Activated T-helper 2 cell treated with anti-CD3 and anti-CD28 coated beads, Interferon-gamma antibody, Interleukin-2, Interleukin-4, amounts not matched to agents 10 μg/mL and 5 μg/mL and 100 μg/mL, durations not matched to agents 14 hours and 24 hours and 36 hours (primary cell): Measurements from ENCODE around the gene PLD6. TPM values are rescaled to one million over a fixed set of nuclear protein-coding genes. Genes with fewer than 3 reads are reported as not detected.
"Not testable (repeated sequence)": the region's sequence is repeated elsewhere in the genome, so short reads cannot be mapped to it uniquely, and the experiment has no call there.

Source experiments
- DNase-seq: peaks from one replicate; pipeline ENCODE4 v3.0.0; 2021; ENCODE audit warnings: low spot score
- H3K27ac Mint-ChIP-seq: one replicate; pipeline ENCODE4 v1.8.0; 2021; ENCODE audit warnings: mixed read lengths
- H3K27me3 Mint-ChIP-seq: one replicate; pipeline ENCODE4 v1.8.0; 2021; ENCODE audit warnings: low read depth, mixed read lengths
- H3K36me3 Mint-ChIP-seq: one replicate; pipeline ENCODE4 v1.8.0; 2021; ENCODE audit warnings: low read depth, mixed read lengths
- H3K4me1 Mint-ChIP-seq: one replicate; pipeline ENCODE4 v1.8.0; 2021; ENCODE audit warnings: low read depth, mixed read lengths
- H3K4me3 Mint-ChIP-seq: one replicate; pipeline ENCODE4 v1.8.0; 2021; ENCODE audit warnings: low read depth, mild to moderate bottlenecking, moderate library complexity, mixed read lengths
- H3K9me3 Mint-ChIP-seq: one replicate; pipeline ENCODE4 v1.8.0; 2021; ENCODE audit warnings: mixed read lengths
- intact Hi-C: fragments of 100-400 bp; cut with micrococcal nuclease; formaldehyde crosslinking; loops from one replicate; pipeline ENCODE4 v1.15.1; 2023
- total RNA-seq: library from RNA; stranded (reverse); gene quantifications from 2 replicates; pipeline ENCODE4 v1.2.3, GENCODE V29; 2022

The PLD6 gene
- total RNA-seq, 1 donor from 2014 or later = 8.5 TPM

DNA sequence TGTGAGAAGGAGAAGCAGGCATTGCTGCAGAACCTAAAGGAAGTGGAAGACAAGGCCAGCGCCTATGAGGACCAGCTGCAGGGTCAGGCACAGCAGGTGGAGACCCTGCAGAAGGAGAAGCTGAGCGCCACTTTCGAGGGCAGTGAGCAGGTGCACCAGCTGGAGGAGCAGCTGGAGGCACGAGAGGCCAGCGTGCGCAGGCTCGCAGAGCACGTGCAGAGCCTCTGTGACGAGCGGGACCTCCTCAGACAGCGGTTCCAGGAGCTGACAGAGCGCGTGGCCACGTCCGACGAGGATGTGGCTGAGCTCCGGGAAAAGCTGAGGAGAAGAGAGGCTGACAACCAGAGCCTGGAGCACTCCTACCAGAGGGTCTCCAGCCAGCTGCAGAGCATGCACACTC lies 41.5 kb downstream of the PLD6 start:
- Mint-ChIP-seq H3K9me3 (no peaks in the 10 kb centered on the region), H3K36me3 (peaks cover 41% of the 10 kb centered on the region), H3K27ac (no peak overlapping the region), H3K27me3 (no peaks in the 10 kb centered on the region), H3K4me3 (no peak overlapping the region), H3K4me1 (peaks cover 6% of the 10 kb centered on the region)
- DNase-seq = no peak
- intact Hi-C loops = no loop called here

DNA sequence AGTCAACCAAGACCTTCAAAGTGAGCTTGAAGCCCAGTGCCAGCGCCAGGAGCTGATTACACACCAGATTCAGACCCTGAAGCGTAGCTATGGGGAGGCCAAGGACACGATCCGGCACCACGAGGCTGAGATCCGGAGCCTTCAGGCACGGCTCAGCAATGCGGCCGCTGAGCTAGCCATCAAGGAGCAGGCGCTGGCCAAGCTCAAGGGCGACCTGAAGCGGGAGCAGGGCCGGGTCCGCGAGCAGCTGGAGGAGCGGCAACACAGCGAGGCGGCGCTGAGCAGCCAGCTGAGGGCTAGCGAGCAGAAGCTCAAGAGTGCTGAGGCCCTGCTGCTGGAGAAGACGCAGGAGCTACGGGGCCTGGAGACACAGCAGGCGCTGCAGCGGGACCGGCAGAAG lies 42.0 kb downstream of the PLD6 start:
- Mint-ChIP-seq H3K4me3 (no peak overlapping the region), H3K27me3 (no peaks in the 10 kb centered on the region), H3K36me3 (peaks cover 41% of the 10 kb centered on the region), H3K27ac (no peak overlapping the region), H3K4me1 (peaks cover 5% of the 10 kb centered on the region), H3K9me3 (no peaks in the 10 kb centered on the region)
- no peak for DNase-seq
- intact Hi-C loops = no loop called here

DNA sequence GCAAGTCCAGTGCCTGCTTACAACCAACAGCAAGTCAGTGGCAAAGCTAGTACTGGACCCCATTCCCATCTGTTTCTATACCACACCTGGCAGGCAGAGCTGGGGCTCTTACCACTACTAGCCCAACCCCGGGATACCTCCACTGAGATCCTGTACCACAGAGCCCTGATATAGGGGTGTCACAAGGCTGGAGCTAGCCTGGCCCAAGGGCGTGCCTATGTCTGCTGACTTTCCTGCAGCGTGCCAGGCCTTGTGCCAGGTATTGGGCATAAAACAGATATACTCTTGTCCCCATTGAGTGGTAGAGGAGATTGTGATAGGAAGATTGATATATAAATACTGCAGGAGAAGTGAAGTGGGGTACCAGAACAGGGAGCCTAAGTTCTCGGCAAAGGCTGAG lies 44.4 kb downstream of the PLD6 start:
- Mint-ChIP-seq H3K4me3 (no peak overlapping the region), H3K4me1 (no peaks in the 10 kb centered on the region), H3K9me3 (no peaks in the 10 kb centered on the region), H3K36me3 (peaks cover 43% of the 10 kb centered on the region), H3K27ac (no peak overlapping the region), H3K27me3 (no peaks in the 10 kb centered on the region)
- intact Hi-C loops = no loop called here
- DNase-seq = no peak

DNA sequence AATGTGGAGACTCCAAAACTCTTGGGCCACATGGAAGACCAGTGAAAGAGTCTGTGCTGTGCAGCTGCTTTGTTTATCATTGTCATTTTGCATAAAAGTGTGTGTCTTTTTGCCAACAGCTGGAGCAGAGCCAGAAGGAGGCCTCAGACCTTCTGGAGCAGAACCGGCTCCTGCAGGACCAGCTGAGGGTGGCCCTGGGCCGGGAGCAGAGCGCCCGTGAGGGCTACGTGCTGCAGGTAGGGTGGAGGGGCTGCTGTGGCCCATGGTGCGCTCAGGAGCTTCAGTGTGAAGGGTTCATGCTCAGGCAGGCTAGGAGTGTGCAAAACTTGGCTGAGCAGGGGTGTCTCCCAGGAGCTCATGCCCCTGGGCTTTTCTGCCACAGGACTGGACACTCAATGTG lies 45.0 kb downstream of the PLD6 start:
- intact Hi-C loops = no loop called here
- H3K27ac Mint-ChIP-seq = no peak overlapping the region
- no peak for DNase-seq
- H3K4me3 Mint-ChIP-seq = no peak overlapping the region
- no peaks in the 10 kb centered on the region for H3K9me3 Mint-ChIP-seq
- no peaks in the 10 kb centered on the region for H3K27me3 Mint-ChIP-seq
- no peaks in the 10 kb centered on the region for H3K4me1 Mint-ChIP-seq
- peaks cover 43% of the 10 kb centered on the region for H3K36me3 Mint-ChIP-seq

DNA sequence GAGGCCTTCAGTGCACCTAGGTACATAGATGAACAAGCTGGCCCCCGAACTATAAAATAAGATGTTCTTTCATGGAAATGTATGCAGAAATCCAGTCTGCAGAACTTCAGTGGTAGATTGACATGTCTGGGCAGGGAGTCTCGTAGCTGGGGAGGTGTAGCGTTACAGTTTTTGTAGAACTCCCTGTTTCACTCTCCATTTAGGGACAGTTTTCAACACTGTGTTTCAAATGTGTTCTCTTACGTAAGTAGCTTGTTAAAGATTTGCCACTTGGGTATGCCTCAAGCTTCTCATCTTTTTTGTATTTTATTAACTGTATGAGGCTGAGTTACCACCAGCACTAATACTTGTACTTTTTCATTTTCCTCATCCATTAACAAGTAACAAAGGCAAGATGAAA lies 46.6 kb downstream of the PLD6 start:
- peaks cover 9% of the 10 kb centered on the region for H3K4me1 Mint-ChIP-seq
- H3K27ac Mint-ChIP-seq = no peak overlapping the region
- intact Hi-C loops = no loop called here
- peaks cover 42% of the 10 kb centered on the region for H3K36me3 Mint-ChIP-seq
- H3K27me3 Mint-ChIP-seq = no peaks in the 10 kb centered on the region
- no peaks in the 10 kb centered on the region for H3K9me3 Mint-ChIP-seq
- no peak overlapping the region for H3K4me3 Mint-ChIP-seq
- no peak for DNase-seq

DNA sequence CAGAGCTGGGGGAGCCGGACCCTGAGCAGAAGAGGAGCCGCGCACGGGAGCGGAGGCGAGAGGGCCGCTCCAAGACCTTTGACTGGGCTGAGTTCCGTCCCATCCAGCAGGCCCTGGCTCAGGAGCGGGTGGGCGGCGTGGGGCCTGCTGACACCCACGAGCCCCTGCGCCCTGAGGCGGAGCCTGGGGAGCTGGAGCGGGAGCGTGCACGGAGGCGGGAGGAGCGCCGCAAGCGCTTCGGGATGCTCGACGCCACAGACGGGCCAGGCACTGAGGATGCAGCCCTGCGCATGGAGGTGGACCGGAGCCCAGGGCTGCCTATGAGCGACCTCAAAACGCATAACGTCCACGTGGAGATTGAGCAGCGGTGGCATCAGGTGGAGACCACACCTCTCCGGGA lies 47.6 kb downstream of the PLD6 start:
- H3K27me3 Mint-ChIP-seq, H3K27ac Mint-ChIP-seq, intact Hi-C loops, H3K4me3 Mint-ChIP-seq, DNase-seq, H3K9me3 Mint-ChIP-seq: not testable (repeated sequence)
- H3K36me3 Mint-ChIP-seq = peaks cover 49% of the 10 kb centered on the region
- peaks cover 18% of the 10 kb centered on the region for H3K4me1 Mint-ChIP-seq

DNA sequence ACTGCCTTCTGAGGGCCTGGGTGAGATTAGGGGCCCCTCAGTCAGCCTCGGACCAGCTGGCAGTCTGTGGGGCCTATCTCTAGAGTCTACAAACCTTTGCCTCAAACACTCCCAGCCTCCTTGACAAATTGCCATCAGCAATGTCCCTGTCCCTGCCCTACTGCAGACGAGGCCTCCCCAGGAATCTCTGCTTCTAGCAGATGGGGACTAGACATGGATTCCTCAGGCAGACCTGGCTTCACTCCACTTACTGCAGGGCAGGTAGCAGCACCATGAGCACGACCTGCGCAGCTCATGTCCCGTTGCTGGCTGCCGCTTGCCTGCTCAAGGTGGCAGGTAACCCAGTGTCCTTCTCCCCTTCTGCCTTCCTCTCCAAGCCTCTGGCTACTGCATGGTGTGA lies 49.1 kb downstream of the PLD6 start:
- Mint-ChIP-seq H3K27me3 (no peaks in the 10 kb centered on the region), H3K9me3 (no peaks in the 10 kb centered on the region), H3K36me3 (peaks cover 56% of the 10 kb centered on the region), H3K27ac (peak overlapping the region; percentile 24), H3K4me3 (no peak overlapping the region), H3K4me1 (peaks cover 24% of the 10 kb centered on the region)
- intact Hi-C loops = no loop called here
- no peak for DNase-seq

DNA sequence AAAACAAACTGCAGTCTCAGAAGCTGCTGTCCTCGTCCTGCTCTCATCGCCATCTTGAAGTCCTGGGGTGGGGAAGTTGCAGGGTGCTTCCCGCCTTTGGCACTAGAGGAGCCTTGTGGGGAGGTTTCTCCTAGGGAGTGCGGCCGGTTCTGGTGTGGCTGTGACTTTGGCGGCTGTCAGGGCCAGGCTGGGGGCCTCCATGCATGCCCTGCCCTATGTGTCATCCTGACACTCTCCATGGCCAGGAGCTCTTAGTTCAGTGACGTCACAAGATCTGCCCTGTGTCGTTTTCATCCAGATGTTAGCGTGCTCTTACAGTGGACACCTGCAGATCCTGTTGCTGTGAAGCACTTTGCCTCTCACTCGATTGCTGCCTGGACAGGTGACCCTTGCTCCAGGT lies 49.6 kb downstream of the PLD6 start:
- no peak for DNase-seq
- intact Hi-C loops = no loop called here
- no peak overlapping the region for H3K27ac Mint-ChIP-seq
- no peak overlapping the region for H3K4me3 Mint-ChIP-seq
- peaks cover 59% of the 10 kb centered on the region for H3K36me3 Mint-ChIP-seq
- H3K27me3 Mint-ChIP-seq = no peaks in the 10 kb centered on the region
- no peaks in the 10 kb centered on the region for H3K9me3 Mint-ChIP-seq
- H3K4me1 Mint-ChIP-seq = peaks cover 27% of the 10 kb centered on the region

DNA sequence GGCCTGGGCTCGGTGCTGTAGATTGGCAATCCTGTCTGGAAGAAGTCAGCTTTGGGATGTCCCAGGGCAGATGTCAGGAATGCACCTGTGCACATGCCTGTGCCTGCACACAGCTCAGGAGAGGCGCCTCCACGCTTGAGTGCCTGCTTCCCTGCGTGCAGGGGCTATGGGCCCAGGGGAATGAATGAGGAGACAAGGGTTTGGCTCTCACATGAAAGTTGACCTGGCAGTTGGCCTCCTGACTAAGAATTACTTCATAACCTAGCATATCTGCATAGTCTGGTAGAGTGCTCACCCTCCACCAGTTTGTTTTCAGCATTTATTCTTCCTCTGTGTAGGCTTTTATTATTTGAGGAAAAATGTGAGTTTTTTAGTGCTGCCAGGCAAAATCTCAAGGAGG lies 50.0 kb downstream of the PLD6 start:
- intact Hi-C loops = no loop called here
- Mint-ChIP-seq H3K36me3 (peaks cover 62% of the 10 kb centered on the region), H3K4me3 (no peak overlapping the region), H3K9me3 (no peaks in the 10 kb centered on the region), H3K4me1 (peaks cover 30% of the 10 kb centered on the region), H3K27me3 (no peaks in the 10 kb centered on the region), H3K27ac (no peak overlapping the region)
- no peak for DNase-seq

DNA sequence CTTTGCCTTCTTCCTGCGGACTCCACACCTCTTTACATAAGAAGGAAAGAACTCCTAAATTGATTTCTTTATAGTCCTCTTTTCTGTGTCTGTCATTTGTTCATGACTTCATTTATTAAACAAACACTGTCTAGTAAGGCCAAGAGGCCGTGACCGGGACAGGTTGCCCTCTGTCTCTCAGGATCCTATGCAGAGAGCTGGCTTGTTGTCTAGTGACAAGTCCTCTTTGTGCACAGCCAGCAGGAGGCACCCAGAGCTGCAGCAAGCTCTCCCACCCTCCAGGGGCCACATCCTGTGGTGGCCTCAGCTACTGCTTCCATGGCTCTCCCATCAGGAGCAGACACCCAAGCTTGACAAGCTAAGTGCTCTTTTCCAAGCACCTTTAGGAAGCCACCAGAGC lies 50.6 kb downstream of the PLD6 start:
- intact Hi-C loops = no loop called here
- no peak overlapping the region for H3K4me3 Mint-ChIP-seq
- peaks cover 31% of the 10 kb centered on the region for H3K4me1 Mint-ChIP-seq
- H3K9me3 Mint-ChIP-seq = no peaks in the 10 kb centered on the region
- H3K27ac Mint-ChIP-seq = no peak overlapping the region
- no peak for DNase-seq
- no peaks in the 10 kb centered on the region for H3K27me3 Mint-ChIP-seq
- peaks cover 65% of the 10 kb centered on the region for H3K36me3 Mint-ChIP-seq

DNA sequence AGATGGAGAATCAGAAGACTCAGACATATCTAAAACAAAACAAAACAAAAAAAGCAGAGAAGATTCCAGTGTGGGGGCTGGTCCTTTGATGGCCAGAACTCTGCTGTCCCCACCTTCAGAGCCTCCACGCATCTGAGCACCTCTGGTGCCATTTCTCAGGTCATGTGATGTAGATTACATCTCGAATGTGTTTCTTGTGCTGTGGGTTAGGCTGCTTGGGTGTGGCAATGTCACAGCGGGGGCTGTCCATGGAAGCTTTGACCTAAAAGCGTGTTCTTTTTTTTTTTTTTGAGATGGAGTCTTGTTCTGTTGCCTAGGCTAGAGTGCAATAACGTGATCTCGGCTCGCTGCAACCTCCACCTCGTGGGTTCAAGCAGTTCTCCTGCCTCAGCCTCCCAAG lies 51.2 kb downstream of the PLD6 start:
- intact Hi-C loops = loop anchor here (5.0 kb wide), 1 partner anchor 82 kb away; the partner anchor contains the start of gene FLCN
- no peak for DNase-seq
- peak overlapping the region; percentile 54 for H3K27ac Mint-ChIP-seq
- no peaks in the 10 kb centered on the region for H3K27me3 Mint-ChIP-seq
- H3K4me1 Mint-ChIP-seq = peaks cover 37% of the 10 kb centered on the region
- no peak overlapping the region for H3K4me3 Mint-ChIP-seq
- no peaks in the 10 kb centered on the region for H3K9me3 Mint-ChIP-seq
- H3K36me3 Mint-ChIP-seq = peaks cover 70% of the 10 kb centered on the region

DNA sequence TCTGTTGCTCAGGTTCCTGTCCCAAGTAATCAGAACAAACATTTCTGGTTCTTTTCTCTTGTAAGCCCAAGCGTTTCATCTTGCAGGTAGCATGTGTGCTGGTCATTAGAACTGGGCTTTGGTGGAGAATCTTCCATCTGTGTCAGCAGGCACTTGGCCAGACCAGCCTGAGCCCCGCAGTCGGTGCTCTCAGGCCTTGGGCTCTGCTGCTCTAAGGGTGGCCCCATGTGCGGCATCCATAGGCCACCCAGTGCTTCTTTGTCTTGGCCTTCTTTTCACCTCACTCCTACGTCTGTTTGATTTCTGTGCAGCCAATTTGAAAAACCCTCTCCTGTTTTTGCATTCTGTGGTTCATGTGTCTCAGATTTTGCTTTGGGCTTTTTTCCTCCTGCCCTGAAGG lies 51.6 kb downstream of the PLD6 start:
- H3K27me3 Mint-ChIP-seq = no peaks in the 10 kb centered on the region
- peaks cover 69% of the 10 kb centered on the region for H3K36me3 Mint-ChIP-seq
- peaks cover 41% of the 10 kb centered on the region for H3K4me1 Mint-ChIP-seq
- DNase-seq = no peak
- no peaks in the 10 kb centered on the region for H3K9me3 Mint-ChIP-seq
- intact Hi-C loops = loop anchor here (5.0 kb wide), 1 partner anchor 83 kb away; the partner anchor contains the start of gene FLCN
- H3K27ac Mint-ChIP-seq = peak overlapping the region; percentile 54
- H3K4me3 Mint-ChIP-seq = no peak overlapping the region

DNA sequence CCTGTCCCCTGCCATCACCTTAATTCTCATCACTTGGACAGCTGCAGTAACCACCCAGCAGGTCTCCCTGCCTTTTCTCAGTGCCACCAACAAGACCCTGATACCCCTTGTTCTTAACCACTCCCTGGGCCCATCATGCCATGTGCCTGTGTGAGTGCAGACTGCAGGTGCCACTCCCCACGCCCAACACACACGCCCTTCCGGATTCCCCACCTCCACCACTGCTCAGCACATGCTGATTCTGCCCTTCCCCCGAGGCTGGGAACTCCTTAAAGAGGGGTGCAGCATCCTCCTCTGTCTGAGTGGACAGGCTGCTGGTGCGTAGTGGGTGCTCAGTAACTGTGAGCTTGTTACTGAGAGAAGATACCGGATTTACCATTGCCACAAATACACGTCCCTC lies 52.4 kb downstream of the PLD6 start:
- Mint-ChIP-seq H3K9me3 (no peaks in the 10 kb centered on the region), H3K4me3 (no peak overlapping the region), H3K36me3 (peaks cover 60% of the 10 kb centered on the region), H3K27me3 (no peaks in the 10 kb centered on the region), H3K27ac (peak overlapping the region; percentile 63), H3K4me1 (peaks cover 41% of the 10 kb centered on the region)
- no peak for DNase-seq
- intact Hi-C loops = loop anchor here (5.0 kb wide), 1 partner anchor 84 kb away; the partner anchor contains the start of gene FLCN

DNA sequence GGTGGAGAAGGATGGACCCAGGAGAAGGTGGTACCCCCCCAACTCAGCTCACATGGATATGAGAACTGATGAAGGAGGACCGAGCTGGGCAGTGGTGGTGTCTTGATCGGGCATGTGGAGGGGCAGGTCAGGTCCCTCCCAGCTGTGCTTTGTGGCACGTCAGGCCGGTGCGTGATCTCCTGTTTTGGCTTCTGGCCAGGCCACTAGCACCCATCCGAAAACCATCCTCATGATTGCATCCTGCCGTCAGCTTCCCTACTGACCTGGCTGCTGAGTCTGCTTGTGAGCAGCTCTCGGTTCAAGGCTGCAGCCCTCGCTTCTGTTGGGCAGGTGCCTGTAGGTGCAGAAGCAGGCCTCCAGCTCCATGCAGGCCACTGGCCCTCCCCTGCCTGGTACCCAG lies 53.1 kb downstream of the PLD6 start:
- Mint-ChIP-seq H3K4me1 (peaks cover 41% of the 10 kb centered on the region), H3K36me3 (peaks cover 61% of the 10 kb centered on the region), H3K27ac (no peak overlapping the region), H3K4me3 (no peak overlapping the region), H3K27me3 (no peaks in the 10 kb centered on the region), H3K9me3 (no peaks in the 10 kb centered on the region)
- no peak for DNase-seq
- intact Hi-C loops = loop anchor here (5.0 kb wide), 1 partner anchor 84 kb away; the partner anchor contains the start of gene FLCN
